ENCODE measurements around the gene KCNH2. TPM values are rescaled to one million over a fixed set of nuclear protein-coding genes. Genes with fewer than 3 reads are reported as not detected.

The KCNH2 gene
- total RNA-seq, 1 donor, result not detected

- Histone ChIP-seq H4K20me1 (ENCODE audit: insufficient read depth, low read length) (no peaks in the 10 kb centered on the region), H2AFZ (ENCODE audit: low read length) (no peak overlapping the region), H3K4me1 (ENCODE audit: insufficient read depth, low read length) (peaks cover 3% of the 10 kb centered on the region), H3K4me2 (ENCODE audit: insufficient read depth, low read length) (no peak overlapping the region), H3K9me3 (ENCODE audit: low read depth, low read length) (no peaks in the 10 kb centered on the region), H3K27ac (ENCODE audit: low read depth, low read length) (no peak overlapping the region), H3K79me2 (ENCODE audit: insufficient read depth, low read length) (no peaks in the 10 kb centered on the region), H3K36me3 (ENCODE audit: insufficient read depth, low read length) (no peaks in the 10 kb centered on the region), H3K27me3 (ENCODE audit: insufficient read depth, low read length) (no peaks in the 10 kb centered on the region), H3K4me3 (ENCODE audit: insufficient read depth, low read length) (no peak overlapping the region)
- DNase-seq (ENCODE audit: insufficient read length, low spot score, missing footprints), result no peak
- TF ChIP-seq CTCF (IDR thresholded peaks at IDR 0.05; ENCODE audit: extremely low read depth, low read depth, low read length), result no peak
Measured at GRCh38 chr7:150940431-150941102, 37.6 kb downstream of the KCNH2 start.

- no peaks in the 10 kb centered on the region for H3K27me3 ChIP-seq (ENCODE audit: insufficient read depth, low read length)
- DNase-seq (ENCODE audit: insufficient read length, low spot score, missing footprints), result peak; percentile 59
- H3K9me3 ChIP-seq (ENCODE audit: low read depth, low read length), result no peaks in the 10 kb centered on the region
- H4K20me1 ChIP-seq (ENCODE audit: insufficient read depth, low read length), result no peaks in the 10 kb centered on the region
- H3K4me3 ChIP-seq (ENCODE audit: insufficient read depth, low read length), result no peak overlapping the region
- no peak overlapping the region for H2AFZ ChIP-seq (ENCODE audit: low read length)
- no peaks in the 10 kb centered on the region for H3K79me2 ChIP-seq (ENCODE audit: insufficient read depth, low read length)
- H3K27ac ChIP-seq (ENCODE audit: low read depth, low read length), result no peak overlapping the region
- TF ChIP-seq CTCF (IDR thresholded peaks at IDR 0.05; ENCODE audit: extremely low read depth, low read depth, low read length), result no peak
- H3K4me2 ChIP-seq (ENCODE audit: insufficient read depth, low read length), result no peak overlapping the region
- H3K36me3 ChIP-seq (ENCODE audit: insufficient read depth, low read length), result no peaks in the 10 kb centered on the region
- H3K4me1 ChIP-seq (ENCODE audit: insufficient read depth, low read length), result peaks cover 3% of the 10 kb centered on the region
Measured at GRCh38 chr7:150939466-150939865, 38.7 kb downstream of the KCNH2 start.

GRCh38 chr7:150939052-150939451, 39.1 kb downstream of the KCNH2 start:
- Histone ChIP-seq H2AFZ (ENCODE audit: low read length) (no peak overlapping the region), H3K79me2 (ENCODE audit: insufficient read depth, low read length) (no peaks in the 10 kb centered on the region), H3K9me3 (ENCODE audit: low read depth, low read length) (no peaks in the 10 kb centered on the region), H4K20me1 (ENCODE audit: insufficient read depth, low read length) (no peaks in the 10 kb centered on the region), H3K4me3 (ENCODE audit: insufficient read depth, low read length) (no peak overlapping the region), H3K4me1 (ENCODE audit: insufficient read depth, low read length) (peaks cover 3% of the 10 kb centered on the region), H3K4me2 (ENCODE audit: insufficient read depth, low read length) (no peak overlapping the region), H3K36me3 (ENCODE audit: insufficient read depth, low read length) (no peaks in the 10 kb centered on the region), H3K27ac (ENCODE audit: low read depth, low read length) (no peak overlapping the region), H3K27me3 (ENCODE audit: insufficient read depth, low read length) (no peaks in the 10 kb centered on the region)
- DNase-seq (ENCODE audit: insufficient read length, low spot score, missing footprints), result peak; percentile 39
- no peak for TF ChIP-seq CTCF (IDR thresholded peaks at IDR 0.05; ENCODE audit: extremely low read depth, low read depth, low read length)

GRCh38 chr7:150938566-150938965, 39.6 kb downstream of the KCNH2 start:
- peak overlapping the region; percentile 20 for H2AFZ ChIP-seq (ENCODE audit: low read length)

More at GRCh38 chr7:150938566-150938965, 39.6 kb downstream of the KCNH2 start:
- Histone ChIP-seq H3K9me3 (ENCODE audit: low read depth, low read length) (no peaks in the 10 kb centered on the region), H3K27ac (ENCODE audit: low read depth, low read length) (no peak overlapping the region), H3K4me2 (ENCODE audit: insufficient read depth, low read length) (no peak overlapping the region), H3K36me3 (ENCODE audit: insufficient read depth, low read length) (no peaks in the 10 kb centered on the region), H3K4me1 (ENCODE audit: insufficient read depth, low read length) (peaks cover 3% of the 10 kb centered on the region), H3K79me2 (ENCODE audit: insufficient read depth, low read length) (no peaks in the 10 kb centered on the region), H3K27me3 (ENCODE audit: insufficient read depth, low read length) (no peaks in the 10 kb centered on the region), H3K4me3 (ENCODE audit: insufficient read depth, low read length) (no peak overlapping the region), H4K20me1 (ENCODE audit: insufficient read depth, low read length) (no peaks in the 10 kb centered on the region)
- peak; percentile 61 for DNase-seq (ENCODE audit: insufficient read length, low spot score, missing footprints)
- no peak for TF ChIP-seq CTCF (IDR thresholded peaks at IDR 0.05; ENCODE audit: extremely low read depth, low read depth, low read length)

All from osteoblast (primary cell).